Astrocyte (in vitro differentiated cells and primary cell): Measurements from ENCODE around the gene SLC25A48. TPM values are rescaled to one million over a fixed set of nuclear protein-coding genes. Genes with fewer than 3 reads are reported as not detected.
"Not testable (repeated sequence)": the region's sequence is repeated elsewhere in the genome, so short reads cannot be mapped to it uniquely, and the experiment has no call there.

Experiments used
- DNase-seq: peaks from one replicate; pipeline ENCODE4 v3.0.0-alpha.2; 2010; ENCODE audit warnings: low read depth
- FAIRE-seq: peaks from 2 replicates; lab custom pipeline; 2011; peaks lifted over from hg19 to GRCh38; lab: Jason Lieb, UNC
- H2AFZ ChIP-seq: 2 replicates; pipeline ENCODE4 v1.6.0; 2012; ENCODE audit warnings: low read depth, low read length, inconsistent platforms
- H3K27ac ChIP-seq: 2 replicates; pipeline ENCODE4 v1.5.1; 2011; ENCODE audit warnings: low read depth, low read length, inconsistent platforms
- H3K27me3 ChIP-seq: 2 replicates; pipeline ENCODE4 v1.6.0; 2011; ENCODE audit warnings: low read length, inconsistent platforms; ENCODE audit not compliant: insufficient read depth
- H3K36me3 ChIP-seq: 2 replicates; pipeline ENCODE4 v1.5.1; 2011; ENCODE audit warnings: low read length, inconsistent platforms; ENCODE audit not compliant: insufficient read depth
- H3K4me1 ChIP-seq: 2 replicates; pipeline ENCODE4 v1.5.1; 2011; ENCODE audit warnings: low read length, inconsistent platforms; ENCODE audit not compliant: insufficient read depth
- H3K4me2 ChIP-seq: 2 replicates; pipeline ENCODE4 v1.6.0; 2012; ENCODE audit warnings: low read length, inconsistent platforms
- H3K4me3 ChIP-seq: 2 replicates; pipeline ENCODE4 v1.5.1; 2011; ENCODE audit warnings: low read depth, mild to moderate bottlenecking, low read length, inconsistent platforms; ENCODE audit not compliant: insufficient read depth
- H3K79me2 ChIP-seq: 2 replicates; pipeline ENCODE4 v1.6.0; 2012; ENCODE audit warnings: mild to moderate bottlenecking, low read length, inconsistent platforms; ENCODE audit not compliant: insufficient read depth
- H3K9ac ChIP-seq: 2 replicates; pipeline ENCODE4 v1.6.0; 2012; ENCODE audit warnings: mild to moderate bottlenecking, low read length, inconsistent platforms
- H3K9me3 ChIP-seq: 2 replicates; pipeline ENCODE4 v1.5.1; 2012; ENCODE audit warnings: low read depth, mild to moderate bottlenecking, low read length, inconsistent platforms; ENCODE audit not compliant: insufficient read depth
- H4K20me1 ChIP-seq: 2 replicates; pipeline ENCODE4 v1.6.0; 2012; ENCODE audit warnings: low read length, inconsistent platforms; ENCODE audit not compliant: insufficient read depth
- H3K27ac Mint-ChIP-seq: one replicate; pipeline ENCODE4 v1.8.0; 2021; ENCODE audit warnings: mild to moderate bottlenecking, mixed read lengths; ENCODE audit not compliant: unreplicated experiment
- H3K27me3 Mint-ChIP-seq: one replicate; pipeline ENCODE4 v1.8.0; 2021; ENCODE audit warnings: low read depth, mixed read lengths; ENCODE audit not compliant: unreplicated experiment
- H3K36me3 Mint-ChIP-seq: one replicate; pipeline ENCODE4 v1.8.0; 2021; ENCODE audit warnings: low read depth, mixed read lengths; ENCODE audit not compliant: unreplicated experiment
- H3K4me1 Mint-ChIP-seq: one replicate; pipeline ENCODE4 v1.8.0; 2021; ENCODE audit warnings: low read depth, mixed read lengths; ENCODE audit not compliant: unreplicated experiment
- H3K4me3 Mint-ChIP-seq: one replicate; pipeline ENCODE4 v1.8.0; 2021; ENCODE audit warnings: mild to moderate bottlenecking, moderate library complexity, mixed read lengths; ENCODE audit not compliant: unreplicated experiment
- H3K9me3 Mint-ChIP-seq: one replicate; pipeline ENCODE4 v1.8.0; 2021; ENCODE audit warnings: mild to moderate bottlenecking, mixed read lengths; ENCODE audit not compliant: unreplicated experiment
- EZH2 ChIP-seq: IDR thresholded peaks from 2 replicates; pipeline ENCODE4 v1.6.1; 2012; ENCODE audit warnings: mild to moderate bottlenecking, low read length, inconsistent platforms; ENCODE audit not compliant: insufficient read depth
- total RNA-seq: library from RNA; stranded (reverse); gene quantifications from 2 replicates; pipeline ENCODE4 v1.2.1, GENCODE V29; 2021
- TF ChIP-seq, protein P1 (sequence below): IDR thresholded peaks from 2 replicates; pipeline ENCODE4 v1.5.1; 2011; ENCODE audit warnings: low read depth, mild to moderate bottlenecking, inconsistent platforms, low read length, moderate library complexity; ENCODE audit not compliant: insufficient read depth

SLC25A48 gene
- total RNA-seq, 1 donor from 2014 or later: not detected

GRCh38 chr5:135851915-135852845 is 17.7 kb downstream of the SLC25A48 start:
- H3K79me2 ChIP-seq: no peaks in the 10 kb centered on the region
- no peaks in the 10 kb centered on the region for H3K36me3 ChIP-seq
- Mint-ChIP-seq H3K36me3 (no peaks in the 10 kb centered on the region), H3K4me1 (peaks cover 6% of the 10 kb centered on the region), H3K27me3 (peaks cover 48% of the 10 kb centered on the region), H3K9me3 (peaks cover 9% of the 10 kb centered on the region), H3K4me3 (no peak overlapping the region), H3K27ac (no peak overlapping the region)
- H3K4me3 ChIP-seq: no peak overlapping the region
- DNase-seq: no peak
- no peaks in the 10 kb centered on the region for H3K4me1 ChIP-seq
- no peak overlapping the region for H3K4me2 ChIP-seq
- no peak for TF ChIP-seq EZH2
- TF ChIP-seq, protein P1, sequence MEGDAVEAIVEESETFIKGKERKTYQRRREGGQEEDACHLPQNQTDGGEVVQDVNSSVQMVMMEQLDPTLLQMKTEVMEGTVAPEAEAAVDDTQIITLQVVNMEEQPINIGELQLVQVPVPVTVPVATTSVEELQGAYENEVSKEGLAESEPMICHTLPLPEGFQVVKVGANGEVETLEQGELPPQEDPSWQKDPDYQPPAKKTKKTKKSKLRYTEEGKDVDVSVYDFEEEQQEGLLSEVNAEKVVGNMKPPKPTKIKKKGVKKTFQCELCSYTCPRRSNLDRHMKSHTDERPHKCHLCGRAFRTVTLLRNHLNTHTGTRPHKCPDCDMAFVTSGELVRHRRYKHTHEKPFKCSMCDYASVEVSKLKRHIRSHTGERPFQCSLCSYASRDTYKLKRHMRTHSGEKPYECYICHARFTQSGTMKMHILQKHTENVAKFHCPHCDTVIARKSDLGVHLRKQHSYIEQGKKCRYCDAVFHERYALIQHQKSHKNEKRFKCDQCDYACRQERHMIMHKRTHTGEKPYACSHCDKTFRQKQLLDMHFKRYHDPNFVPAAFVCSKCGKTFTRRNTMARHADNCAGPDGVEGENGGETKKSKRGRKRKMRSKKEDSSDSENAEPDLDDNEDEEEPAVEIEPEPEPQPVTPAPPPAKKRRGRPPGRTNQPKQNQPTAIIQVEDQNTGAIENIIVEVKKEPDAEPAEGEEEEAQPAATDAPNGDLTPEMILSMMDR: no peak
- no peak overlapping the region for H2AFZ ChIP-seq
- H3K27ac ChIP-seq: no peak overlapping the region
- H4K20me1 ChIP-seq: no peaks in the 10 kb centered on the region
- H3K9me3 ChIP-seq: no peaks in the 10 kb centered on the region
- no peak for FAIRE-seq
- H3K27me3 ChIP-seq: no peaks in the 10 kb centered on the region
- H3K9ac ChIP-seq: no peak overlapping the region

DNA sequence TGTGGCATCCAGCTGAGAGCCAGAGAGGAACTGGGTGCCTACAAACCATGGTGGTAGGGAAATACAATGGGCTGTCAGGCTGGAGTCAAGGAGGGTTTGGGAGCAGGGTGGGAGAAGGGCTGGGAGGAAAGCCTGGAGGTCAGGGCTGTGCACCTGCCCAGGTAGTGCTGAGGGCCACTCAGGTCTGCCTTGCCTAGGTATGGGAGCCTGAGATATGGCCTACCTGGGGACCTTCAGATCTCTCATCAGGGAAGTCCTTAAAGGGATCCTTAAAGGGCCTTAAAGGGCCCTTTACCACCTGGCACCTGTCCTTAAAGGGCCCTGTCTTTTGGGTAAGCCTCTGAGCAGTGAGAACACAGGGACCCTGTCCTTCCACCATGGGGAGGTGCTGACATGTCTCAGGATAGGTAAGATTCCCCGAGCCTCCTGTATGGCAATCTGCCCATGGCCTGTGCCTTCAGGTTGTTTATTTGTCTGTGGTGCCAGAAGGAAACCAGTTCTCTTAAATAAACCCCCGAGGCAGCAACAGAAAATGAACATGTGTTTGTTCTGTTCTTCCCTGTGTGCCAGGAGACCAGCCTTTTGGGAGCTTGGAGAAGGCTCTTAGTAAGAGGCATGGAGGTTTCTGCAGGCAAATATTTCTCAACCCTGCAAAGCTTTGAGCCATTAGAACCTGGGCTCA is 23.3 kb downstream of the SLC25A48 start:
- Histone ChIP-seq H3K9ac (no peak overlapping the region), H3K4me1 (no peaks in the 10 kb centered on the region), H3K4me3 (no peak overlapping the region), H3K4me2 (no peak overlapping the region), H4K20me1 (no peaks in the 10 kb centered on the region), H2AFZ (no peak overlapping the region), H3K36me3 (no peaks in the 10 kb centered on the region), H3K79me2 (no peaks in the 10 kb centered on the region), H3K27me3 (peaks cover 7% of the 10 kb centered on the region), H3K27ac (no peak overlapping the region), H3K9me3 (no peaks in the 10 kb centered on the region)
- Mint-ChIP-seq H3K36me3 (no peaks in the 10 kb centered on the region), H3K4me3 (no peak overlapping the region), H3K9me3 (peaks cover 13% of the 10 kb centered on the region), H3K27me3 (peaks cover 58% of the 10 kb centered on the region), H3K4me1 (no peaks in the 10 kb centered on the region), H3K27ac (no peak overlapping the region)
- FAIRE-seq (no peak), DNase-seq (no peak)
- TF ChIP-seq, protein P1: no peak
- no peak for TF ChIP-seq EZH2

DNA sequence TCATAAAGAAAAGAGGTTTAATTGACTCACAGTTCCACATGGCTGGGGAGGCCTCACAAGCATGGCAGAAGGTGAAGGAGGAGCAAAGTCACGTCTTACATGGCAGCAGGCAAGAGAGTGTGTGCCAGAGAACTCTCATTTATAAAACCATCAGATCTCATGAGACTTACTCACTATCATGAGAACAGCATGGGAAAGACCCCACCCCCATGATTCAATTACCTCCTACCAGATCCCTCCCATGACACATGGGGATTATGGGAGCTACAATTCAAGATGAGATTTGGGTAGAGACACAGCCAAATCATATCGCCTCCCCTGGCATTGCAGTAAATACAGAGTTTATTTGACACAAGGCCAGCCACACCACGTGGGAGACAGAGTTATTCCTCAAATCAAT is 24.7 kb downstream of the SLC25A48 start:
- H3K4me1 ChIP-seq, H3K9ac ChIP-seq, H3K4me3 ChIP-seq, H4K20me1 ChIP-seq, H3K9me3 ChIP-seq, H3K4me2 ChIP-seq, H3K4me1 Mint-ChIP-seq, H3K36me3 ChIP-seq, H3K79me2 ChIP-seq, H3K36me3 Mint-ChIP-seq, FAIRE-seq, DNase-seq, H2AFZ ChIP-seq, H3K27ac Mint-ChIP-seq, H3K27ac ChIP-seq, H3K4me3 Mint-ChIP-seq: not testable (repeated sequence)
- peaks cover 13% of the 10 kb centered on the region for H3K9me3 Mint-ChIP-seq
- H3K27me3 Mint-ChIP-seq: peaks cover 68% of the 10 kb centered on the region
- H3K27me3 ChIP-seq: peaks cover 12% of the 10 kb centered on the region
